GM12875 (cell line): ENCODE data around the gene RABGAP1.

Source experiments
- H3K4me3 ChIP-seq: one replicate; pipeline ENCODE4 v1.5.1; 2011; ENCODE audit warnings: low read depth, low read length, control low read depth
- CTCF ChIP-seq: IDR thresholded peaks from 2 replicates; pipeline ENCODE4 v1.5.1; 2011; ENCODE audit warnings: low read depth, mild to moderate bottlenecking, control low read depth, inconsistent platforms, low read length, moderate library complexity, borderline replicate concordance; ENCODE audit not compliant: insufficient read depth

Gene RABGAP1

GRCh38 chr9:123128591-123128990 lies 187.8 kb downstream of the RABGAP1 start:
- no peak overlapping the region for H3K4me3 ChIP-seq
- TF ChIP-seq CTCF, result no peak

GRCh38 chr9:123129423-123129822 lies 188.6 kb downstream of the RABGAP1 start:
- TF ChIP-seq CTCF, result no peak

GRCh38 chr9:123131258-123131657 lies 190.4 kb downstream of the RABGAP1 start:
- no peak for TF ChIP-seq CTCF

More at GRCh38 chr9:123129423-123129822, 188.6 kb downstream of the RABGAP1 start:
- no peak overlapping the region for H3K4me3 ChIP-seq

GRCh38 chr9:123131993-123132392 lies 191.2 kb downstream of the RABGAP1 start:
- TF ChIP-seq CTCF, result no peak
- H3K4me3 ChIP-seq, result no peak overlapping the region

More at GRCh38 chr9:123131258-123131657, 190.4 kb downstream of the RABGAP1 start:
- H3K4me3 ChIP-seq, result no peak overlapping the region

GRCh38 chr9:123132696-123133095 lies 191.9 kb downstream of the RABGAP1 start:
- no peak for TF ChIP-seq CTCF
- H3K4me3 ChIP-seq, result no peak overlapping the region

- H3K4me3 ChIP-seq, result no peak overlapping the region
- no peak for TF ChIP-seq CTCF
Observed at GRCh38 chr9:123135430-123135829, 194.6 kb downstream of the RABGAP1 start.

- TF ChIP-seq CTCF, result no peak
- no peak overlapping the region for H3K4me3 ChIP-seq
Observed at GRCh38 chr9:123138163-123138562, 197.3 kb downstream of the RABGAP1 start.
